H9 (cell line): Measurements from ENCODE around the gene HSPB3. TPM values are rescaled to one million over a fixed set of nuclear protein-coding genes. Genes with fewer than 3 reads are reported as not detected.
A peak's percentile ranks its signal among the peaks of the same experiment; 100 is the strongest.

Source experiments
- DNase-seq: peaks from one replicate; pipeline ENCODE4 v3.0.0-alpha.2; 2017
- H2AFZ ChIP-seq: one replicate; pipeline ENCODE4 v1.6.1; 2013; ENCODE audit warnings: mild to moderate bottlenecking, low read length, control low read depth, moderate library complexity
- H2AK5ac ChIP-seq: 2 replicates; pipeline ENCODE4 v1.6.1; 2013; ENCODE audit warnings: low read length, control low read depth, mixed read lengths; ENCODE audit not compliant: insufficient read length
- H2BK120ac ChIP-seq: one replicate; pipeline ENCODE4 v1.6.1; 2013; ENCODE audit warnings: low read depth, mild to moderate bottlenecking, low read length, control low read depth, inconsistent platforms; ENCODE audit not compliant: poor library complexity, severe bottlenecking
- H2BK12ac ChIP-seq: 2 replicates; pipeline ENCODE4 v1.6.1; 2013; ENCODE audit warnings: low read length, control low read depth, mixed read lengths, low read depth; ENCODE audit not compliant: insufficient read length
- H2BK15ac ChIP-seq: 2 replicates; pipeline ENCODE4 v1.6.1; 2013; ENCODE audit warnings: low read depth, low read length, control low read depth
- H2BK20ac ChIP-seq: one replicate; pipeline ENCODE4 v1.6.1; 2013; ENCODE audit warnings: low read depth, mild to moderate bottlenecking, low read length, control low read depth, inconsistent platforms; ENCODE audit not compliant: poor library complexity, severe bottlenecking
- H2BK5ac ChIP-seq: 2 replicates; pipeline ENCODE4 v1.6.1; 2013; ENCODE audit warnings: low read length, control low read depth, mixed read lengths; ENCODE audit not compliant: insufficient read length
- H3K14ac ChIP-seq: 2 replicates; pipeline ENCODE4 v1.6.1; 2013; ENCODE audit warnings: low read length, control low read depth; ENCODE audit not compliant: insufficient read depth
- H3K18ac ChIP-seq: 2 replicates; pipeline ENCODE4 v1.6.1; 2013; ENCODE audit warnings: low read depth, mild to moderate bottlenecking, mixed read lengths, low read length, control low read depth; ENCODE audit not compliant: insufficient read length
- H3K23ac ChIP-seq: 2 replicates; pipeline ENCODE4 v1.6.1; 2013; ENCODE audit warnings: low read length, control low read depth, mixed read lengths, low read depth; ENCODE audit not compliant: insufficient read length
- H3K23me2 ChIP-seq: 2 replicates; pipeline ENCODE4 v1.6.1; 2013; ENCODE audit warnings: low read depth, mild to moderate bottlenecking, mixed read lengths, low read length, control low read depth; ENCODE audit not compliant: insufficient read length, poor library complexity, severe bottlenecking
- H3K27ac ChIP-seq: 2 replicates; pipeline ENCODE4 v1.5.1; 2013; ENCODE audit warnings: low read length, control low read depth, mixed read lengths, low read depth; ENCODE audit not compliant: insufficient read length
- H3K27me3 ChIP-seq: 2 replicates; pipeline ENCODE4 v1.6.1; 2013; ENCODE audit warnings: low read length, control low read depth, inconsistent platforms; ENCODE audit not compliant: insufficient read depth
- H3K4ac ChIP-seq: 2 replicates; pipeline ENCODE4 v1.6.1; 2013; ENCODE audit warnings: low read depth, mild to moderate bottlenecking, control low read depth, inconsistent platforms, low read length, moderate library complexity
- H3K4me1 ChIP-seq: 2 replicates; pipeline ENCODE4 v1.6.1; 2013; ENCODE audit warnings: low read length, control low read depth, inconsistent platforms; ENCODE audit not compliant: insufficient read depth
- H3K4me2 ChIP-seq: 2 replicates; pipeline ENCODE4 v1.6.1; 2013; ENCODE audit warnings: low read length, control low read depth, mixed read lengths; ENCODE audit not compliant: insufficient read length, insufficient read depth
- H3K56ac ChIP-seq: 2 replicates; pipeline ENCODE4 v1.6.1; 2013; ENCODE audit warnings: low read depth, mild to moderate bottlenecking, mixed read lengths, low read length, control low read depth; ENCODE audit not compliant: insufficient read length
- H3K79me1 ChIP-seq: 2 replicates; pipeline ENCODE4 v1.6.1; 2013; ENCODE audit warnings: low read depth, mild to moderate bottlenecking, moderate library complexity, low read length, control low read depth, inconsistent platforms; ENCODE audit not compliant: insufficient read depth, poor library complexity, severe bottlenecking
- H3K79me2 ChIP-seq: 2 replicates; pipeline ENCODE4 v1.6.1; 2013; ENCODE audit warnings: low read length, control low read depth, inconsistent platforms; ENCODE audit not compliant: insufficient read depth
- H3K9ac ChIP-seq: 2 replicates; pipeline ENCODE4 v1.6.1; 2013; ENCODE audit warnings: low read length, control low read depth, mixed read lengths; ENCODE audit not compliant: insufficient read length; ENCODE audit errors: extremely low read depth
- H3K9me3 ChIP-seq: one replicate; pipeline ENCODE4 v1.6.1; 2013; ENCODE audit warnings: low read depth, low read length, inconsistent platforms; ENCODE audit not compliant: control insufficient read depth
- H3T11ph ChIP-seq: one replicate; pipeline ENCODE4 v1.6.1; 2013; ENCODE audit warnings: mild to moderate bottlenecking, low read length, control low read depth, inconsistent platforms
- H4K20me1 ChIP-seq: one replicate; pipeline ENCODE4 v1.6.1; 2013; ENCODE audit not compliant: control insufficient read depth, insufficient read length, insufficient read depth
- H4K5ac ChIP-seq: 2 replicates; pipeline ENCODE4 v1.6.1; 2013; ENCODE audit warnings: low read depth, mild to moderate bottlenecking, mixed read lengths, low read length, control low read depth; ENCODE audit not compliant: insufficient read length
- H4K8ac ChIP-seq: replicated peaks from 2 replicates; pipeline ENCODE4 v1.6.1; 2013; ENCODE audit warnings: low read length, control low read depth, mixed read lengths, low read depth; ENCODE audit not compliant: insufficient read length
- H4K91ac ChIP-seq: 2 replicates; pipeline ENCODE4 v1.6.1; 2013; ENCODE audit warnings: low read depth, mild to moderate bottlenecking, moderate library complexity, mixed read lengths, low read length, control low read depth; ENCODE audit not compliant: insufficient read length
- H3K27ac Mint-ChIP-seq, 3 experiments: 2 replicates in 2 of 3; 3 replicates in 1 of 3; pipeline ENCODE4 v1.8.0; 2020 to 2021; ENCODE audit warnings: mixed read lengths in 3 of 3, mild to moderate bottlenecking in 1 of 3, moderate library complexity in 1 of 3
- H3K27me3 Mint-ChIP-seq: 2 replicates; pipeline ENCODE4 v1.8.0; 2021; ENCODE audit warnings: low read depth, mild to moderate bottlenecking, moderate library complexity, mixed read lengths
- H3K36me3 Mint-ChIP-seq, 3 experiments: 2 replicates in 2 of 3; 3 replicates in 1 of 3; pipeline ENCODE4 v1.8.0; 2020 to 2021; ENCODE audit warnings: low read depth in 3 of 3, mixed read lengths in 3 of 3; ENCODE audit not compliant: insufficient read depth in 1 of 3
- H3K4me1 Mint-ChIP-seq, 2 experiments: 2 replicates each; pipeline ENCODE4 v1.8.0; 2020; ENCODE audit warnings: mixed read lengths in 2 of 2
- H3K4me3 Mint-ChIP-seq, 2 experiments: 2 replicates in 1 of 2; 3 replicates in 1 of 2; pipeline ENCODE4 v1.8.0; 2020 to 2021; ENCODE audit warnings: mild to moderate bottlenecking in 2 of 2, mixed read lengths in 2 of 2, moderate library complexity in 1 of 2
- H3K9me3 Mint-ChIP-seq, 2 experiments: 2 replicates in 1 of 2; 3 replicates in 1 of 2; pipeline ENCODE4 v1.8.0; 2020; ENCODE audit warnings: mild to moderate bottlenecking in 2 of 2, mixed read lengths in 2 of 2, moderate library complexity in 1 of 2
- WGBS: extraction: QIAGEN DNeasy Blood & Tissue Kit; methylation state at CpG from one replicate; pipeline ENCODE4 v1.1.7; 2013; ENCODE audit warnings: missing lambda C conversion rate, low lambda C conversion rate, mixed read lengths; ENCODE audit not compliant: insufficient read length; ENCODE audit errors: extremely low coverage; 5-methylcytosine and 5-hydroxymethylcytosine counted together
- total RNA-seq: library from RNA; stranded (reverse); gene quantifications from 2 replicates; pipeline ENCODE4 v1.2.1, GENCODE V29; 2021
- TF ChIP-seq, protein P1 (sequence below): fragments of 200-600 bp; sonication (generic); conservative IDR thresholded peaks from 3 replicates; pipeline ENCODE4 v1.8.0; 2021; ENCODE audit warnings: antibody characterized with exemption, mild to moderate bottlenecking

Gene HSPB3
- total RNA-seq, 1 experiment from 2014 or later, result not detected

DNA sequence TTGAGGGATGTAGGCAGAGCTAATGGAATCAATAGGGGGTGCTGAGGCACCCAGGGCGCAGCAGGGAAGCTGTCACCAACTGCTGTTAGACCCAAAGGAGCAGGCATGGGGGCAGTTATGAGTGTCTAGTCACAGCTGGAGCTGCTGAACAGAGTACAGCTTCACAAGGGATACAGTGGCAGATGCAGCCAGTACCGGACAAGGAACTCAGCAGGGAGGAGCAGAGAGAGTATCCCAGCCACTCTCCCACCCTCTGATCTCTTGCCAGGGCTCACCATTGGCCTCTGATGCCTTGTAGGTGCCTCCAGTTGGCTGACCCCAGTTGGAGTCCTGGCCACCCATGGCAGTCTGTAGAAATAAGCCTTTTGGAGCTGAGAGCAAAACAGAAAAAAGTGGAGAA lies 42.6 kb upstream of the HSPB3 start:
- TF ChIP-seq, protein P1, sequence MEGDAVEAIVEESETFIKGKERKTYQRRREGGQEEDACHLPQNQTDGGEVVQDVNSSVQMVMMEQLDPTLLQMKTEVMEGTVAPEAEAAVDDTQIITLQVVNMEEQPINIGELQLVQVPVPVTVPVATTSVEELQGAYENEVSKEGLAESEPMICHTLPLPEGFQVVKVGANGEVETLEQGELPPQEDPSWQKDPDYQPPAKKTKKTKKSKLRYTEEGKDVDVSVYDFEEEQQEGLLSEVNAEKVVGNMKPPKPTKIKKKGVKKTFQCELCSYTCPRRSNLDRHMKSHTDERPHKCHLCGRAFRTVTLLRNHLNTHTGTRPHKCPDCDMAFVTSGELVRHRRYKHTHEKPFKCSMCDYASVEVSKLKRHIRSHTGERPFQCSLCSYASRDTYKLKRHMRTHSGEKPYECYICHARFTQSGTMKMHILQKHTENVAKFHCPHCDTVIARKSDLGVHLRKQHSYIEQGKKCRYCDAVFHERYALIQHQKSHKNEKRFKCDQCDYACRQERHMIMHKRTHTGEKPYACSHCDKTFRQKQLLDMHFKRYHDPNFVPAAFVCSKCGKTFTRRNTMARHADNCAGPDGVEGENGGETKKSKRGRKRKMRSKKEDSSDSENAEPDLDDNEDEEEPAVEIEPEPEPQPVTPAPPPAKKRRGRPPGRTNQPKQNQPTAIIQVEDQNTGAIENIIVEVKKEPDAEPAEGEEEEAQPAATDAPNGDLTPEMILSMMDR, result no peak
- H2BK15ac ChIP-seq, result no peak overlapping the region
- no peak overlapping the region for H3K4ac ChIP-seq
- no peak overlapping the region for H4K91ac ChIP-seq
- no peak overlapping the region for H4K5ac ChIP-seq
- no peak overlapping the region for H3K23ac ChIP-seq
- no peaks in the 10 kb centered on the region for H4K20me1 ChIP-seq
- no CpG with 5 or more reads among the region's 2 CpGs for WGBS
- no peak overlapping the region for H3T11ph ChIP-seq
- H2BK12ac ChIP-seq, result no peak overlapping the region
- no peaks in the 10 kb centered on the region for H3K9me3 ChIP-seq
- H3K18ac ChIP-seq, result no peak overlapping the region
- peaks cover 12 to 13% of the 10 kb centered on the region in 2 experiments for H3K4me1 Mint-ChIP-seq
- H3K79me2 ChIP-seq, result no peaks in the 10 kb centered on the region
- H2BK5ac ChIP-seq, result no peak overlapping the region
- no peaks in the 10 kb centered on the region for H3K23me2 ChIP-seq
- no peaks in the 10 kb centered on the region for H3K79me1 ChIP-seq
- H2BK120ac ChIP-seq, result no peak overlapping the region
- no peaks in the 10 kb centered on the region for H3K9me3 Mint-ChIP-seq
- no peak overlapping the region for H3K56ac ChIP-seq
- no peak overlapping the region for H3K9ac ChIP-seq
- H3K4me3 Mint-ChIP-seq, result no peak overlapping the region
- H3K14ac ChIP-seq, result 0 out of 2 replicates have a peak overlapping the region, but pooled peaks have one; percentile 8
- no peaks in the 10 kb centered on the region; the same call in 1 of the 2 replicates for H3K27me3 Mint-ChIP-seq
- H3K27ac ChIP-seq, result no peak overlapping the region
- H3K4me1 ChIP-seq, result 0 out of 2 replicates have a peak, but pooled peaks cover 3% of the 10 kb centered on the region
- no peak overlapping the region for H4K8ac ChIP-seq
- H3K27me3 ChIP-seq, result no peaks in the 10 kb centered on the region
- H2BK20ac ChIP-seq, result no peak overlapping the region
- no peak for DNase-seq
- no peak overlapping the region for H2AFZ ChIP-seq
- no peak overlapping the region for H3K27ac Mint-ChIP-seq
- no peak overlapping the region for H3K4me2 ChIP-seq
- H3K36me3 Mint-ChIP-seq, result no peaks in the 10 kb centered on the region
- H2AK5ac ChIP-seq, result no peak overlapping the region
